HepG2 (cell line): ENCODE results near the gene TOX2. TPM values are rescaled to one million over a fixed set of nuclear protein-coding genes. Genes with fewer than 3 reads are reported as not detected.

Source experiments
- EZH2 ChIP-seq: conservative IDR thresholded peaks from 2 replicates; pipeline ENCODE4 v1.6.1; 2012; ENCODE audit warnings: mild to moderate bottlenecking, low read depth, low read length, moderate library complexity
- NR2F2 ChIP-seq: IDR thresholded peaks from 2 replicates; pipeline ENCODE4 v1.6.1; 2012; ENCODE audit warnings: low read depth, inconsistent platforms, borderline replicate concordance
- RBM39 ChIP-seq: fragments of 200-400 bp; formaldehyde crosslinking; IDR thresholded peaks from one replicate; pipeline ENCODE4 v1.6.1; 2018; ENCODE audit warnings: antibody characterized with exemption, mild to moderate bottlenecking, low read depth, low read length; ENCODE audit not compliant: poor library complexity, severe bottlenecking
- TARDBP ChIP-seq: sonication (generic); formaldehyde crosslinking; IDR thresholded peaks from 2 replicates; pipeline ENCODE4 v1.8.0; 2022; ENCODE audit warnings: mild to moderate bottlenecking, missing genetic modification reagents
- ZNF343 ChIP-seq: sonication (generic); formaldehyde crosslinking; IDR thresholded peaks from 2 replicates; pipeline ENCODE4 v1.4.0; 2020; ENCODE audit warnings: mild to moderate bottlenecking, missing genetic modification reagents
- ZNF382 ChIP-seq: sonication (generic); formaldehyde crosslinking; IDR thresholded peaks from 2 replicates; pipeline ENCODE4 v1.5.0; 2020; ENCODE audit warnings: missing genetic modification reagents, mild to moderate bottlenecking, borderline replicate concordance
- ZNF550 ChIP-seq: sonication (generic); formaldehyde crosslinking; IDR thresholded peaks from 2 replicates; pipeline ENCODE4 v1.4.0; 2020; ENCODE audit warnings: mild to moderate bottlenecking, missing genetic modification reagents, borderline replicate concordance
- ZNF678 ChIP-seq: sonication (generic); formaldehyde crosslinking; IDR thresholded peaks from 2 replicates; pipeline ENCODE4 v1.4.0; 2020; ENCODE audit warnings: mild to moderate bottlenecking, missing genetic modification reagents
- ZNF703 ChIP-seq: sonication (generic); formaldehyde crosslinking; IDR thresholded peaks from 2 replicates; pipeline ENCODE4 v1.5.1; 2020; ENCODE audit warnings: missing genetic modification reagents, mild to moderate bottlenecking, moderate library complexity, borderline replicate concordance
- ZSCAN21 ChIP-seq: sonication (generic); formaldehyde crosslinking; IDR thresholded peaks from 2 replicates; pipeline ENCODE4 v1.8.0; 2022; ENCODE audit warnings: mild to moderate bottlenecking, missing genetic modification reagents, moderate library complexity, borderline replicate concordance
- polyA plus RNA-seq, 8 experiments: library from polyadenylated mRNA; depleted of rRNA in 3 of 8; stranded (reverse) in 7 of 8; unstranded in 1 of 8; fragments of >200 nt; fragmentation: Illumina TruSeq in 4 of 8; extraction: Trizol in 4 of 8; gene quantifications; 2 replicates each; pipeline versions ENCODE4 v1.2.1 to v1.2.3, GENCODE V29; 2011 to 2016; ENCODE audit warnings: low read depth in 4 of 8, missing spikeins in 1 of 8, mixed read lengths in 1 of 8; ENCODE audit not compliant: insufficient read depth in 1 of 8
- total RNA-seq, 5 experiments: library from RNA; depleted of rRNA; stranded (reverse); fragments of >200 nt; fragmentation: Illumina TruSeq; extraction: Trizol; gene quantifications; 2 replicates each; pipeline ENCODE4 v1.2.3, GENCODE V29; 2016; ENCODE audit warnings: low read depth in 1 of 5
- TF ChIP-seq, protein P1 (sequence below): sonication (generic); formaldehyde crosslinking; IDR thresholded peaks from 2 replicates; pipeline ENCODE4 v1.5.1; 2020; ENCODE audit warnings: mild to moderate bottlenecking, missing genetic modification reagents, moderate library complexity
- TF ChIP-seq, protein P2 (sequence below): sonication (generic); formaldehyde crosslinking; IDR thresholded peaks from 2 replicates; pipeline ENCODE4 v1.4.0; 2020; ENCODE audit warnings: missing genetic modification reagents, borderline replicate concordance

The TOX2 gene
- total and polyA plus RNA-seq, 2 of the 13 experiments (the other 11 are each of a cell fraction or from before 2014, with no cell fraction given) = not detected

GRCh38 chr20:43993560-43993959, 78.9 kb downstream of the TOX2 start (continued):
- TF ChIP-seq, protein P1, sequence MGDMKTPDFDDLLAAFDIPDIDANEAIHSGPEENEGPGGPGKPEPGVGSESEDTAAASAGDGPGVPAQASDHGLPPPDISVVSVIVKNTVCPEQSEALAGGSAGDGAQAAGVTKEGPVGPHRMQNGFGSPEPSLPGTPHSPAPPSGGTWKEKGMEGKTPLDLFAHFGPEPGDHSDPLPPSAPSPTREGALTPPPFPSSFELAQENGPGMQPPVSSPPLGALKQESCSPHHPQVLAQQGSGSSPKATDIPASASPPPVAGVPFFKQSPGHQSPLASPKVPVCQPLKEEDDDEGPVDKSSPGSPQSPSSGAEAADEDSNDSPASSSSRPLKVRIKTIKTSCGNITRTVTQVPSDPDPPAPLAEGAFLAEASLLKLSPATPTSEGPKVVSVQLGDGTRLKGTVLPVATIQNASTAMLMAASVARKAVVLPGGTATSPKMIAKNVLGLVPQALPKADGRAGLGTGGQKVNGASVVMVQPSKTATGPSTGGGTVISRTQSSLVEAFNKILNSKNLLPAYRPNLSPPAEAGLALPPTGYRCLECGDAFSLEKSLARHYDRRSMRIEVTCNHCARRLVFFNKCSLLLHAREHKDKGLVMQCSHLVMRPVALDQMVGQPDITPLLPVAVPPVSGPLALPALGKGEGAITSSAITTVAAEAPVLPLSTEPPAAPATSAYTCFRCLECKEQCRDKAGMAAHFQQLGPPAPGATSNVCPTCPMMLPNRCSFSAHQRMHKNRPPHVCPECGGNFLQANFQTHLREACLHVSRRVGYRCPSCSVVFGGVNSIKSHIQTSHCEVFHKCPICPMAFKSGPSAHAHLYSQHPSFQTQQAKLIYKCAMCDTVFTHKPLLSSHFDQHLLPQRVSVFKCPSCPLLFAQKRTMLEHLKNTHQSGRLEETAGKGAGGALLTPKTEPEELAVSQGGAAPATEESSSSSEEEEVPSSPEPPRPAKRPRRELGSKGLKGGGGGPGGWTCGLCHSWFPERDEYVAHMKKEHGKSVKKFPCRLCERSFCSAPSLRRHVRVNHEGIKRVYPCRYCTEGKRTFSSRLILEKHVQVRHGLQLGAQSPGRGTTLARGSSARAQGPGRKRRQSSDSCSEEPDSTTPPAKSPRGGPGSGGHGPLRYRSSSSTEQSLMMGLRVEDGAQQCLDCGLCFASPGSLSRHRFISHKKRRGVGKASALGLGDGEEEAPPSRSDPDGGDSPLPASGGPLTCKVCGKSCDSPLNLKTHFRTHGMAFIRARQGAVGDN = no peak
- TF ChIP-seq TARDBP (CRISPR knock-in tag) (no peak), ZNF703 (CRISPR knock-in tag) (no peak), ZNF343 (CRISPR knock-in tag) (no peak), ZNF550 (CRISPR knock-in tag) (no peak), ZSCAN21 (CRISPR knock-in tag) (no peak), ZNF382 (CRISPR knock-in tag) (no peak), RBM39 (no peak), EZH2 (no peak), ZNF678 (CRISPR knock-in tag) (no peak), NR2F2 (no peak)
- TF ChIP-seq, protein P2, sequence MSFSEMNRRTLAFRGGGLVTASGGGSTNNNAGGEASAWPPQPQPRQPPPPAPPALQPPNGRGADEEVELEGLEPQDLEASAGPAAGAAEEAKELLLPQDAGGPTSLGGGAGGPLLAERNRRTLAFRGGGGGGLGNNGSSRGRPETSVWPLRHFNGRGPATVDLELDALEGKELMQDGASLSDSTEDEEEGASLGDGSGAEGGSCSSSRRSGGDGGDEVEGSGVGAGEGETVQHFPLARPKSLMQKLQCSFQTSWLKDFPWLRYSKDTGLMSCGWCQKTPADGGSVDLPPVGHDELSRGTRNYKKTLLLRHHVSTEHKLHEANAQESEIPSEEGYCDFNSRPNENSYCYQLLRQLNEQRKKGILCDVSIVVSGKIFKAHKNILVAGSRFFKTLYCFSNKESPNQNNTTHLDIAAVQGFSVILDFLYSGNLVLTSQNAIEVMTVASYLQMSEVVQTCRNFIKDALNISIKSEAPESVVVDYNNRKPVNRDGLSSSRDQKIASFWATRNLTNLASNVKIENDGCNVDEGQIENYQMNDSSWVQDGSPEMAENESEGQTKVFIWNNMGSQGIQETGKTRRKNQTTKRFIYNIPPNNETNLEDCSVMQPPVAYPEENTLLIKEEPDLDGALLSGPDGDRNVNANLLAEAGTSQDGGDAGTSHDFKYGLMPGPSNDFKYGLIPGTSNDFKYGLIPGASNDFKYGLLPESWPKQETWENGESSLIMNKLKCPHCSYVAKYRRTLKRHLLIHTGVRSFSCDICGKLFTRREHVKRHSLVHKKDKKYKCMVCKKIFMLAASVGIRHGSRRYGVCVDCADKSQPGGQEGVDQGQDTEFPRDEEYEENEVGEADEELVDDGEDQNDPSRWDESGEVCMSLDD = no peak
